ENCODE measurements around the gene PTPRA.
"Not testable (repeated sequence)": the region's sequence is repeated elsewhere in the genome, so short reads cannot be mapped to it uniquely, and the experiment has no call there.

The PTPRA gene

DNA sequence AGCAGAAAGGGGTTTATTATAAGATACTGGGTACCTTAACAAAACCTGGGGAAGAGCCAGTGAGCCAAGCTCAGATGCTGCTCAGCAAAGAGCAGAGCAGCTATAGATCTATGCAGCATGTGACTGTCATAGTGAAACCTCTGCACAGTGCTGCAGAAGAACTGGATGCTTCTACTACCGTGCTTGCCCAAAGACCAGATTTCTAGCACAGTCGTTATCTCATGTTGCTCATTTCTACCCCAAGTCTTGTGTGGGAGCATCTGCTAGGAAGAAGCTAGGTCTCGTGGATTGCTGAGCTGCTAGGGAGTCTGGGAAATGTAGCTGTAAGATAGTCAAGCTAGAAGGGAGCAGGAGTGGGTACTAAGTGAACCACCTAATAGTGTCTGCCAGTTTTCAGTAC lies 138.5 kb downstream of the PTPRA start:
- DNase-seq, result peak; percentile 22

DNA sequence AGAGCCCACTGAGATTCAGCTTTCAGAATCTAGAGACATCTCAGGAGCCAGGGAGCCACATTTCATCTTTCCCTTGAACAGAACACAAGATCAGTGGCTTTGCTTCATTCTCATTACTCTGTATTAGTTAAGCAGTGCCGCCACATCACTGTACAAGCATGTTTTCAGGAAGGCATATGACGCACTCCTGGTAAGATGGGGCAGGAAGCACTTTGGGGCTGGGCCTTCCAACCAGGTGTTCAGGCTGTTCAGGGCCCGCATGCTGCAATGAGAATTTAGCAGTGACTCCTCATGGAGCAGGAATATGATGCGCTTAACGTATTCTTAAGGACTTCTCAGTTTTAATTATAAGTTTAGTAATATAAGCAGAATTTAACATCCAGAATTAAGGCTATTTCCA lies 140.5 kb downstream of the PTPRA start:
- DNase-seq, result no peak

DNA sequence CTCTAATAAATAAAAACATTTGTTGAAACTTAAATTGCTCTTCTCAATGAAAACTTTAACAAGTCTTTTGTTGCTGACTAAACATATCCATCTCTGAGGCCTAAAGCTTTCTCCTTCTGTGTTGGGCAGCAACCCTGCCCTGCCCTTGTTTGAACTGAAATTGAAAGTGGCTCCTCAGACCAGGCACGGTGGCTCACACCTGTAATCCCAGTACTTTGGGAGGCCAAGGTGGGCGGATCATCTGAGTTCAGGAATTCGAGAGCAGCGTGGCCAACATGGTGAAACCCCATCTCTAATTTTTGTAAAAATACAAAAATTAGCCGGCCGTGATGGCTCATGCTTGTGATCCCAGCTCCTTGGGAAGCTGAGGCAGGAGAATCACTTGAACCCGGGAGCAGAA lies 140.9 kb downstream of the PTPRA start:
- no peak for DNase-seq

DNA sequence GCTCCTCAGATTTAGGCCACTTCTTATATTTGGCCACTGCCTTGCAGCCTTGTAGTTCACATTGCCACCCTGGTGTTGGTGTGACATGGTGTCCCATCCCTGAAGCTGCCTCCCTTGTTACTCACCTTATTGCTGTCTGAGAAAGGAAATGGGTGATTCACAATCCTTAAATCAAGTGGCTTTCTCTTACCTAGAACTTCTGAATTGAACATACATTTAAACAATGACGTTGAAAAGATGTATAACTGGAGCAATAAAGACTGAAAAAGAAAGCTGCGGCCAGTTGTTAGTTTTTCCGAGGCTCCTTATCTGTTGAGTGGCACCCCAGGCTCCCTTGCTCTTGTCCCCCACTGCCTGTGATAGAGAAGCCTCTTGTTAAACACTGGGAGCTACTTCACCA lies 141.4 kb downstream of the PTPRA start:
- DNase-seq, result peak; percentile 35

GRCh38 chr20:3015302-3015701 lies 142.0 kb downstream of the PTPRA start:
- not testable (repeated sequence) for DNase-seq

GRCh38 chr20:3021327-3021726 lies 148.0 kb downstream of the PTPRA start:
- DNase-seq, result no peak

- DNase-seq, result no peak
Measured at GRCh38 chr20:3021777-3022176, 148.5 kb downstream of the PTPRA start.

DNA sequence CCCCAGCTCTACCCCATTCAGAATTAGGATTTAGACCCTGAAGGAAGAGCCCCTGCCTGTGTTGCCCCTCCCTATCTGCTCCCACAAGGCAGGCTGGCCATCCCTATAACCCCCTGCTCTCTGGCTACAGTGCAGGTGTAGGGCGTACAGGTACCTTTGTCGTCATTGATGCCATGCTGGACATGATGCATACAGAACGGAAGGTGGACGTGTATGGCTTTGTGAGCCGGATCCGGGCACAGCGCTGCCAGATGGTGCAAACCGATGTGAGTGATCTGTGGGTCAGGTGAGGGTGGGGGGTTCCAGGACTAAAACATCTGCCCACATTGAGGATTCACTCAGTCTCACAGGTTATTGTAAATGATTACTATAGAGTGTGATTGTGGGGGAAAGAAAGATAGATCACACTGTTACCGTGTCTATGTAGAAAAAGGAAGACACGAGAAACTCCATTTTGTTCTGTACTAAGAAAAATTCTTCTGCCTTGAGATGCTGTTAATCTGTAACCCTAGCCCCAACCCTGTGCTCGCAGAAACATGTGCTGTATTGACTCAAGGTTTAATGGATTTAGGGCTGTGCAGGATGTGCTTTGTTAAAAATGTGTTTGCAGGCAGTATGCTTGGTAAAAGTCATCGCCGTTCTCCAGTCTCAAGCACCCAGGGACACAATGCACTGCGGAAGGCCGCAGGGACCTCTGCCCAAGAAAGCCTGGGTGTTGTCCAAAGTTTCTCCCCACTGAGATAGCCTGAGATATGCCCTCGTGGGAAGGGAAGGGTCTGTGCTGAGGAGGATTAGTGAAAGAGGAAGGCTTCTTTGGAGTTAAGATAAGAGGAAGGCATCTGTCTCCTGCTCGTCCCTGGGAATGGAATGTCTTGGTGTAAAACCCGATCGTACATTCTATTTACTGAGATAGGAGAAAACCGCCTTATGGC lies 149.5 kb downstream of the PTPRA start:
- not testable (repeated sequence) for DNase-seq

- DNase-seq, result no peak
Measured at GRCh38 chr20:3027987-3028386, 154.7 kb downstream of the PTPRA start.

- DNase-seq, result no peak
Measured at GRCh38 chr20:3031524-3032147, 158.4 kb downstream of the PTPRA start.

DNA sequence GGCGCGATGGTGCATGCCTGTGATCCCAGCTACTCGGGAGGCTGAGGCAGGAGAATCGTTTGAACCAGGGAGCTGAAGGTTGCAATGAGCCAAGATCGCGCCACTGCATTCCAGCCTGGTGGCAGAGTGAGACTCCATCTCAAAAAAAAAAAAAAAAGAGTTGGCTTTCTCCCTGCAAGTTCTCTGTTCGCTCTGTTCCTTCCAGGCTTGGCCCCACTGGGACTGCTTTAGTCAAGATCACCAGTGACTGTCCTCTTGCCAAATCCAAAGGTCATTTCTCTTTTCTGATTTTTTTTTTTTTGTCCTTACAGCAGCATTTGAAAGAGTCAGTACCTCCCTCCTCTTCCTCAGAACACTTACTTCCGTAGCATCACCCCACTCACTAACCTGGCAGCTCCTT lies 159.3 kb downstream of the PTPRA start:
- DNase-seq, result no peak

GRCh38 chr20:3037654-3038053 lies 164.4 kb downstream of the PTPRA start:
- no peak for DNase-seq

GRCh38 chr20:3038454-3038853 lies 165.2 kb downstream of the PTPRA start:
- DNase-seq, result no peak

- no peak for DNase-seq
Measured at GRCh38 chr20:3039426-3039825, 166.1 kb downstream of the PTPRA start.

DNA sequence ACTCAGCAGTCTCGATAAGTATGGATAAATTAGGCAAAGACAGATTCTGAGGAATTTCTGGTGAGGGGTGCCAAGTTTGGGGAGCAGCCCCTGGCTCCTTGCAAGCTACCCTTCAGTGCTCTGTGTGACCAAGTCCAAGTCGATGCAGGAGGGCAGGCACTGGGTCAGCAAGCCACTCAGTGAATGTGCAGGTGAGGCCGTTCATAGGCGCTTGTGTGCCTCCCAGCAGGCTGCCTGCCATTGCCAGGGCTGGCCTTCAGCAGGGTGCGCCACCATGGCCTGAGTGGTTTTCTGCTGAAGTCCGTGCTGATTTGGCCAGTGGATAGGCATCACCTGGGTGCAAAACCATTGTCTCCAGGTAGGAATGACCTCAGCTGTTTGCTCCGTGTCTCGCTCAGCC lies 166.8 kb downstream of the PTPRA start:
- no peak for DNase-seq

DNA sequence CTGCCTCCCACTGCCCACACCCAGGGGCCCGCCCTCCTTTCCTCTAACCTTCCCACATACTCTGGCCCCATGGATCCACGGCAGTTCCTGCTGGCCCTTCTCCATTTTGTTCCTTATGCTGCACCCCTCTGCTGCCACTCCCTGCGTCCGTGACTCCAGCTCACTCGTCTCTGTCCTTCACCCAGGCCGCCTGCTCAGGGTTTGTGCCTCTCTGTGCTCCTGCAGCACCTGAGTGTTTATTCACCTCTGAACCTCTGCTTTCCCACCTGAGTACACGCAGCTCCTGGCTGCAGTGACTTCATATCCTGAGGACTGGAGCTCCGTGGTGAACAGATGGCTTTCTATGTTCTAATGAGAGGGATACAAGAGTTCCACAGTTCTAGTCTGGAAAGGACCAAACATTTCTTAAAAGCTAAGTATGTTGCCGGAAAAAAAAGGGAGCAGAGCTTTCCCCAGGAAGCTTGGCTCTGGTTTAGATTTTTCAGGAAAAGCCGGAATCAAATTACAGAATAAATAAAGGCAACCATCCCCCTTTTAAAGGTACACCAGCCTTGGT lies 168.7 kb downstream of the PTPRA start:
- DNase-seq, result no peak

DNA sequence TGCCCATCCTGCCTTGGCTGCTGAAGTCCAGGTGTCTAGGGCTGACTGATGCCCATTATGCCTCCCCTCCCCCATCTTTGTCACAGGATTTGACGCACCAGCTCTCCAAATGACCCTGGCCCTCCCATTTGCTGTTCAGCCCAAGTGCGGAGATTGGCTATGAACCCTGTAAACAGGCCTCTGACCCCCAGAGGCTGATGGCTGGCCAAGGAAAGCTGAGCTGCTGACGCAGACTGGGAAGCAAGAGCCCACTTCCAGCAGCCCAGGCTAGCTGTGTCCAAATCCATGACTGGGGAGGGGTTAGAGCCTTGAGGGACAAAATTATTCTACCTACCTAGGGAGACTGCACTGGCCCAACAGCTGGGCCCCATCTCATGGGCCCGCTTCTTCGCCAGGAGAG lies 169.3 kb downstream of the PTPRA start:
- no peak for DNase-seq

DNA sequence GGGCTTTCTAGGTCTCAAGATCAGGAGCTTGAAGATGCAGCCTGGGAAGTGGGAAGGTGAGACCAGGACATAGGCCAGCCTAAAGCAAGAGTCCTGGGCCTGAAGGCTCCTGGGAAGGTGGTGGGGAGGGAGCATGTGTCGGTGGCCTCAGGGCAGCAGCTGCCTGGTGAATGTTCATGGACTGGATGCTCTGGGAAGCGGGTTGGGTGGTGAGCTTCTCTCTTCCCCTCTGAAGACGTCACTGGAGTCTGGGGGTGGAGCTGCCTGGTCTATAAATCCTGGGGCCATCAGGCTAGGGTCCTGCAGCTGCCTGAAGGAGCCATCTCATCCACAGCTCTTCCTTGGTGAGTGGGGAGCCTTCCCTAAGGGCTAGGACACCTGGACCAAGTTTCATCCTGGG lies 170.0 kb downstream of the PTPRA start, which contains the start of gene GNRH2:
GNRH2 (plus strand) TSS at position 301 of the 400 bp plus-strand sequence. CDS start 793 bp downstream, outside the sequence.
- DNase-seq, result no peak

DNA sequence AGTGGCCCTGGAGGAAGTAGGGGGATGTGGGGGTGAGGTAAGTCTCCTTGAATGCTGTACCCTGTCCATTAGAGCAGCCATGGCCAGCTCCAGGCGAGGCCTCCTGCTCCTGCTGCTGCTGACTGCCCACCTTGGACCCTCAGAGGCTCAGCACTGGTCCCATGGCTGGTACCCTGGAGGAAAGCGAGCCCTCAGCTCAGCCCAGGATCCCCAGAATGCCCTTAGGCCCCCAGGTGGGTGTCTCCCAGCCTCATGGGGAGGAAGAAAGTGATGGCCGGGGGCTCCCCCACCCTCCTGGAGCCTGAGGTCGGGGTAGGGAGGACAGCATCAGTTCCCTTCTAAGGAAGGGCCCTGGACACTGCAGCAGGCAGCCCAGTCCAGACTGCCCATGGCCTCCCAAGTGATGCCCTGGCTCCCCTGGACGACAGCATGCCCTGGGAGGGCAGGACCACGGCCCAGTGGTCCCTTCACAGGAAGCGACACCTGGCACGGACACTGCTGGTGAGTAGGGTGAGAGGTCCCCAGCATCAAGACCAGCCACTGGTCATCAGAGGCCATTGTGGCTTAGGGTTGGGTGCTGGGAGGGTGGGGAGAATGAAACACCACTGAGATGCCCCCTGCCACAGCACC lies 171.2 kb downstream of the PTPRA start:
- DNase-seq, result no peak

DNA sequence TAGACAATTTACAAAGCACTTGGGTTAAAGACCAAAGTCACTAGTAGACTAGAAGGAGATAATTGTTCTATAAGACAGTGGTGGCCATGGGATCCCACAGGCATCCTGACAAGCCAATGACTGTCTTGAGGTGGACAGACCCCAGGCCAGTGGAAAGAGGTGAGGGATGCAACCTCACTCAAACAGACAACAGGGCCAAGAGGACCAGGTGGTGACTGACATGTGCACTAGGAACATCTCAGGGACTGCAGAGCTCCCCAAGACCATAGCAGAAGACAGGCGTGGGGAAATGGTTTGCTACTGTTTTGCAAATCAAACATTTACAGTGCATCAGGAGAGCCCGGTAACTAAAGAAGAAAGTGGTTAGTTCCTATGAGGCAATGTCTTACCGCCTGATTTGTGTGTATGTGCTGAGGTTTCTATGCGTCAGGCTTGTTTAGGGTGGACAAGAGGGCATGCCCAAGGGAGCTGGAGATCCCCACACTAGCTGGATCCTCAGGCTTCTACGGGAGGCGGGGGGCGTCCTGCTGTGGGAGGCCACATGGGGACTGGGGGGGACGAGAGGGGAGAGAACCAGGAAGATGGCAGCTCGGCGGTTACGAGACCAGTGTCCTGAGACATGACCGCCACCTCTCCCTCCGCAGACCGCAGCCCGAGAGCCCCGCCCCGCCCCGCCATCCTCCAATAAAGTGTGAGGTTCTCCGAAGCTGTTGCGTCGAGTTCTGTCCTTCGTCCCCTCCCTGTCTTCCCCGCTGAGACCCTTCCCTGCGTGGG lies 171.9 kb downstream of the PTPRA start:
- DNase-seq, result peak; percentile 60

DNA sequence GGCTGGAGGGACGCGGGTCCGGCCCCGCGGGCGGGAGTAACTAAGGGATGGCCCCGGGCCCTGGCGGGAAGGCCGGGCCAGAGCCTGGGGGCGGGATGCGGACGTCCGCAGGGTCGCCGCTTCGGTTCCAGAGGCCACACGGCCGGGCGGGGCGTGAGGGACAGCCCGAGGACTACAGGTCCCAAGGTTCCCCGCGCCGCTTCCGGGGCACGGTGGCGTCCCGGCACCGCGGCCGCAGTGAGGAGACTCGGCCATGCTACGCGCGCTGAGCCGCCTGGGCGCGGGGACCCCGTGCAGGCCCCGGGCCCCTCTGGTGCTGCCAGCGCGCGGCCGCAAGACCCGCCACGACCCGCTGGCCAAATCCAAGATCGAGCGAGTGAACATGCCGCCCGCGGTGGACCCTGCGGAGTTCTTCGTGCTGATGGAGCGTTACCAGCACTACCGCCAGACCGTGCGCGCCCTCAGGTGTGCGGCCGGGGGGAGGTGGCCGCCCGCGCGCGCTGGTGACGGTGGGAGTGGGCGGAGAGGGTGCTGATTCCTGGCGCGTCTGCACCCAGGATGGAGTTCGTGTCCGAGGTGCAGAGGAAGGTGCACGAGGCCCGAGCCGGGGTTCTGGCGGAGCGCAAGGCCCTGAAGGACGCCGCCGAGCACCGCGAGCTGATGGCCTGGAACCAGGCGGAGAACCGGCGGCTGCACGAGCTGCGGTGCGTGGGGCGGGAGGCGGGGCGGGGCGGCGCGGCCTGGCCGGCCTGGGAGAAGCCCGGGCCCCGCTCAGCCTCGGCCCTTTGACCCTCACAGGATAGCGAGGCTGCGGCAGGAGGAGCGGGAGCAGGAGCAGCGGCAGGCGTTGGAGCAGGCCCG lies 172.8 kb downstream of the PTPRA start, which contains the start of gene MRPS26:
MRPS26 (plus strand) TSS at position 237 of the 861 bp plus-strand sequence; CDS start at position 254, 17 bp downstream.
- DNase-seq, result peak; percentile 81
